ENCODE results near the gene ANKRD29.

The ANKRD29 gene

GRCh38 chr18:23584019-23584983 lies 78.4 kb downstream of the ANKRD29 start:
- H3K27ac ChIP-seq (ENCODE audit: extremely low read depth, low read depth, low read length), result no peak overlapping the region
- H3K4me1 ChIP-seq (ENCODE audit: control insufficient read depth, insufficient read depth, low read length), result peaks cover 19% of the 10 kb centered on the region
- H3K36me3 ChIP-seq (ENCODE audit: control insufficient read depth in 2 of 2, insufficient read depth in 1 of 2, low read length in 2 of 2), result peaks cover 0 to 3% of the 10 kb centered on the region in 2 experiments; a peak in 1 of 3 replicates
- TF ChIP-seq ZNF239 (tag by site-specific recombination; IDR thresholded peaks at IDR 0.05) (no peak), PRDM4 (tag by site-specific recombination; IDR thresholded peaks at IDR 0.05) (no peak), ZNF280C (tag by site-specific recombination; IDR thresholded peaks at IDR 0.05) (0 out of 2 replicates have a peak, but pooled peaks have one; percentile 43)
- CTCF ChIA-PET, result interaction anchor here (0.6 to 3.4 kb wide), 3 partner anchors 10 to 504 kb away, joined by 3 to 23 read pairs (median 3); no protein-coding TSS in a partner anchor
- H3K9me3 ChIP-seq (ENCODE audit: control insufficient read depth, insufficient read depth, low read depth, low read length), result no peaks in the 10 kb centered on the region
- H3K4me3 ChIP-seq (ENCODE audit: low read depth, low read length), result no peak overlapping the region
- POLR2A ChIA-PET, result interaction anchor here (1.5 kb wide), 1 partner anchor 10 kb away, joined by 3 read pairs; no protein-coding TSS in a partner anchor

GRCh38 chr18:23583071-23583865 lies 79.4 kb downstream of the ANKRD29 start:
- CTCF ChIA-PET, result interaction anchor here (3.4 kb wide), 1 partner anchor 67 kb away, joined by 23 read pairs; no protein-coding TSS in a partner anchor

GRCh38 chr18:23580677-23581367 lies 81.9 kb downstream of the ANKRD29 start:
- Histone ChIP-seq H3K4me1 (ENCODE audit: control insufficient read depth, insufficient read depth, low read length) (peaks cover 19% of the 10 kb centered on the region), H3K36me3 (ENCODE audit: control insufficient read depth in 2 of 2, insufficient read depth in 1 of 2, low read length in 2 of 2) (peaks cover 0 to 12% of the 10 kb centered on the region in 2 experiments; a peak in 2 of 3 replicates), H3K9me3 (ENCODE audit: control insufficient read depth, insufficient read depth, low read depth, low read length) (no peaks in the 10 kb centered on the region), H3K4me3 (ENCODE audit: low read depth, low read length) (no peak overlapping the region), H3K27ac (ENCODE audit: extremely low read depth, low read depth, low read length) (no peak overlapping the region)
- ChIA-PET POLR2A (interaction anchor here (0.8 kb wide), 1 partner anchor 78 kb away, joined by 3 read pairs; the partner anchor contains the start of gene RMC1), CTCF (interaction anchor here (1.3 to 3.7 kb wide), 3 partner anchors 65 to 450 kb away, joined by 4 to 21 read pairs (median 9); no protein-coding TSS in a partner anchor)
- 0 out of 2 replicates have a peak, but pooled peaks have one; percentile 21 for TF ChIP-seq HIC1 (tag by site-specific recombination; IDR thresholded peaks at IDR 0.05)
- TF ChIP-seq ZNF621 (tag by site-specific recombination; IDR thresholded peaks at IDR 0.05), result no peak
- TF ChIP-seq ZNF658 (tag by site-specific recombination; IDR thresholded peaks at IDR 0.05), result no peak
- no peak for TF ChIP-seq ZNF121 (tag by site-specific recombination; IDR thresholded peaks at IDR 0.05)
- TF ChIP-seq ZNF48 (tag by site-specific recombination; IDR thresholded peaks at IDR 0.05), result no peak
- TF ChIP-seq KLF1 (tag by site-specific recombination; IDR thresholded peaks at IDR 0.05), result no peak
- no peak for TF ChIP-seq PRDM1 (tag by site-specific recombination; IDR thresholded peaks at IDR 0.05)
- peak; percentile 51 for TF ChIP-seq PRDM6 (tag by site-specific recombination; IDR thresholded peaks at IDR 0.05)

More at GRCh38 chr18:23583071-23583865, 79.4 kb downstream of the ANKRD29 start:
- peaks cover 19% of the 10 kb centered on the region for H3K4me1 ChIP-seq (ENCODE audit: control insufficient read depth, insufficient read depth, low read length)
- no peak overlapping the region for H3K4me3 ChIP-seq (ENCODE audit: low read depth, low read length)
- peaks cover 0 to 4% of the 10 kb centered on the region in 2 experiments; a peak in 1 of 3 replicates for H3K36me3 ChIP-seq (ENCODE audit: control insufficient read depth in 2 of 2, insufficient read depth in 1 of 2, low read length in 2 of 2)
- POLR2A ChIA-PET, result interaction anchor here (0.6 kb wide), 1 partner anchor 791 kb away, joined by 7 read pairs; no protein-coding TSS in a partner anchor
- no peaks in the 10 kb centered on the region for H3K9me3 ChIP-seq (ENCODE audit: control insufficient read depth, insufficient read depth, low read depth, low read length)
- TF ChIP-seq ZNF423 (tag by site-specific recombination; IDR thresholded peaks at IDR 0.05) (no peak), ZNF558 (tag by site-specific recombination; IDR thresholded peaks at IDR 0.05) (no peak), SALL2 (tag by site-specific recombination; IDR thresholded peaks at IDR 0.05; ENCODE audit: borderline replicate concordance) (no peak)
- H3K27ac ChIP-seq (ENCODE audit: extremely low read depth, low read depth, low read length), result no peak overlapping the region

Data from HEK293 (cell line).